GM12878 (cell line): ENCODE data around the gene SCRT2. TPM values are rescaled to one million over a fixed set of nuclear protein-coding genes. Genes with fewer than 3 reads are reported as not detected.

Source experiments
- ATAC-seq: fragments of 200-7000 bp; cut with Tn5 transposase; 3 replicates; pipeline ENCODE4 v1.9.1; 2020; ENCODE audit warnings: mild to moderate bottlenecking, moderate library complexity
- BruUV-seq: library from RNA; stranded (reverse); fragments of 400-500 nt; replicated peaks from 2 replicates; lab custom pipeline; 2021; lab: Mats Ljungman, UMichigan
- CTCF ChIA-PET: fragments of 300-600 bp; sonication (Branson Sonifier 250); formaldehyde crosslinking; extraction: SDS; loops from one replicate; lab custom pipeline; 2021; ENCODE audit warnings: inconsistent platforms; lab: Yijun Ruan, JAX
- POLR2A ChIA-PET: fragments of 350-600 bp; formaldehyde crosslinking; extraction: SDS; loops from one replicate; lab custom pipeline; 2021; ENCODE audit warnings: inconsistent platforms; lab: Charles Lee
- RAD21 ChIA-PET: fragments of 300-600 bp; sonication (Branson Sonifier 250); formaldehyde crosslinking; loops from one replicate; lab custom pipeline; 2023; ENCODE audit warnings: antibody characterized with exemption; ENCODE audit not compliant: unreplicated experiment; lab: Charles Lee
- SMC1A ChIA-PET: fragments of 300-600 bp; sonication (Branson Sonifier 250); formaldehyde crosslinking; loops from one replicate; lab custom pipeline; 2023; ENCODE audit not compliant: unreplicated experiment, uncharacterized antibody; lab: Charles Lee
- DNase-seq: peaks from one replicate; pipeline ENCODE4 v3.0.0-alpha.2; 2011; ENCODE audit warnings: low read depth, low spot score
- FAIRE-seq: peaks from 3 replicates; lab custom pipeline; 2011; peaks lifted over from hg19 to GRCh38; lab: Jason Lieb, UNC
- H2AFZ ChIP-seq: 2 replicates; pipeline ENCODE4 v1.6.0; 2011; ENCODE audit warnings: low read depth, low read length, control low read depth; ENCODE audit not compliant: control insufficient read depth
- H3K27ac ChIP-seq: 2 replicates; pipeline ENCODE4 v1.5.1; 2011; ENCODE audit warnings: control low read depth; ENCODE audit not compliant: control insufficient read depth, insufficient read depth
- H3K27me3 ChIP-seq, 2 experiments: replicated peaks in 1 of 2; 2 replicates each; pipeline versions ENCODE4 v1.6.0 to v1.6.1; 2011; ENCODE audit warnings: low read length in 1 of 2; ENCODE audit not compliant: control insufficient read depth in 2 of 2, insufficient read depth in 2 of 2
- H3K36me3 ChIP-seq, 2 experiments: 2 replicates each; pipeline ENCODE4 v1.5.1; 2011; ENCODE audit warnings: low read length in 1 of 2; ENCODE audit not compliant: control insufficient read depth in 2 of 2, insufficient read depth in 2 of 2
- H3K4me1 ChIP-seq: 2 replicates; pipeline ENCODE4 v1.6.1; 2011; ENCODE audit warnings: mild to moderate bottlenecking, low read length, moderate library complexity, mixed read lengths; ENCODE audit not compliant: control insufficient read depth, insufficient read depth
- H3K4me2 ChIP-seq: 2 replicates; pipeline ENCODE4 v1.6.0; 2011; ENCODE audit warnings: control low read depth; ENCODE audit not compliant: control insufficient read depth, insufficient read depth
- H3K4me3 ChIP-seq: fragments of 200-600 bp; sonication (generic); 2 replicates; pipeline ENCODE4 v1.5.1; 2016
- H3K79me2 ChIP-seq: 2 replicates; pipeline ENCODE4 v1.6.0; 2011; ENCODE audit warnings: low read length; ENCODE audit not compliant: control insufficient read depth, insufficient read depth
- H3K9ac ChIP-seq: 2 replicates; pipeline ENCODE4 v1.8.0; 2011; ENCODE audit warnings: low read length, control low read depth, mixed read lengths; ENCODE audit not compliant: control insufficient read depth, insufficient read depth
- H3K9me3 ChIP-seq: replicated peaks from 3 replicates; pipeline ENCODE4 v1.5.1; 2011; ENCODE audit warnings: mild to moderate bottlenecking, low read length; ENCODE audit not compliant: control insufficient read depth, insufficient read depth
- H4K20me1 ChIP-seq: 2 replicates; pipeline ENCODE4 v1.6.0; 2011; ENCODE audit not compliant: control insufficient read depth, insufficient read depth
- BACH1 ChIP-seq: fragments of 450-650 bp; IDR thresholded peaks from 2 replicates; pipeline ENCODE4 v1.6.1; 2017; ENCODE audit warnings: mild to moderate bottlenecking, borderline replicate concordance
- FOS ChIP-seq: IDR thresholded peaks from 3 replicates; pipeline ENCODE4 v1.6.1; 2011; ENCODE audit warnings: borderline replicate concordance; ENCODE audit not compliant: insufficient read length; ENCODE audit errors: extremely low read depth
- HCFC1 ChIP-seq: fragments of 150-350 bp; IDR thresholded peaks from 2 replicates; pipeline ENCODE4 v1.6.1; 2014; ENCODE audit warnings: low read length
- HDAC2 ChIP-seq: fragments of 200-600 bp; sonication (generic); IDR thresholded peaks from 2 replicates; pipeline ENCODE4 v1.6.1; 2017
- JUND ChIP-seq: IDR thresholded peaks from 2 replicates; pipeline ENCODE4 v1.6.1; 2012; ENCODE audit warnings: low read depth, mild to moderate bottlenecking, low read length, improper control_type of control experiment, moderate library complexity
- KLF5 ChIP-seq: fragments of 450-650 bp; IDR thresholded peaks from 2 replicates; pipeline ENCODE4 v1.6.1; 2014; ENCODE audit warnings: mild to moderate bottlenecking; ENCODE audit not compliant: partially characterized antibody
- RAD21 ChIP-seq: IDR thresholded peaks from 2 replicates; pipeline ENCODE4 v1.6.1; 2011; ENCODE audit warnings: mild to moderate bottlenecking, low read depth, low read length, moderate library complexity; ENCODE audit not compliant: insufficient read depth
- SMC3 ChIP-seq: IDR thresholded peaks from 2 replicates; pipeline ENCODE4 v1.6.1; 2011; ENCODE audit warnings: low read length, improper control_type of control experiment, borderline replicate concordance
- TBL1XR1 ChIP-seq: IDR thresholded peaks from 2 replicates; pipeline ENCODE4 v1.6.1; 2012; ENCODE audit warnings: low read depth, low read length, improper control_type of control experiment
- YY1 ChIP-seq: IDR thresholded peaks from 2 replicates; pipeline ENCODE4 v1.6.1; 2011; ENCODE audit warnings: low read depth, mild to moderate bottlenecking, low read length
- WGBS: methylation state at CpG from one replicate; pipeline ENCODE4 v1.1.6; 2016; ENCODE audit warnings: low lambda C conversion rate; ENCODE audit not compliant: insufficient replicate concordance, insufficient coverage; ENCODE audit errors: missing lambda C conversion rate; 5-methylcytosine and 5-hydroxymethylcytosine counted together
- in situ Hi-C: fragments of 300-500 bp; cut with MboI; formaldehyde crosslinking; loops from 9 replicates; pipeline ENCODE4 v1.14.3; 2018; ENCODE audit warnings: mixed read lengths
- intact Hi-C: fragments of 100-400 bp; cut with micrococcal nuclease; formaldehyde crosslinking; loops from one replicate; pipeline ENCODE4 v1.14.2; 2022; ENCODE audit not compliant: unreplicated experiment
- polyA plus RNA-seq, 11 experiments: library from polyadenylated mRNA; depleted of rRNA in 4 of 11; unstranded in 6 of 11; stranded (reverse) in 5 of 11; fragments of >200 nt; fragmentation: Nextera tagmentation in 4 of 11; fragmentation: Illumina TruSeq in 1 of 11; extraction: Ambion mirVana in 4 of 11; extraction: Trizol in 1 of 11; gene quantifications; 1 replicate in 1 of 11; 2 replicates in 10 of 11; pipeline versions ENCODE4 v1.2.1 to v1.2.3, GENCODE V29; 2011 to 2016; ENCODE audit warnings: inconsistent platforms in 2 of 11, missing spikeins in 2 of 11, low read depth in 1 of 11
- total RNA-seq, 4 experiments: library from RNA; depleted of rRNA in 3 of 4; stranded (reverse); fragments of >200 nt in 3 of 4; fragmentation: Illumina TruSeq in 1 of 4; extraction: Trizol in 1 of 4; gene quantifications; 2 replicates each; pipeline versions ENCODE4 v1.2.1 to v1.2.3, GENCODE V29; 2013 to 2021
- TF ChIP-seq, protein P1 (sequence below), 3 experiments: IDR thresholded peaks in 2 of 3; conservative IDR thresholded peaks in 1 of 3; 2 replicates each; pipeline ENCODE4 v1.5.1; 2011; ENCODE audit warnings: low read depth in 3 of 3, low read length in 3 of 3, mild to moderate bottlenecking in 3 of 3, control low read depth in 2 of 3, moderate library complexity in 2 of 3, inconsistent platforms in 1 of 3, mixed read lengths in 1 of 3; ENCODE audit not compliant: control insufficient read depth in 2 of 3, insufficient read depth in 1 of 3; ENCODE audit errors: extremely low read depth in 1 of 3
- TF ChIP-seq, protein P2 (sequence below): fragments of 150-350 bp; IDR thresholded peaks from 2 replicates; pipeline ENCODE4 v1.6.1; 2014; ENCODE audit warnings: mild to moderate bottlenecking, low read depth, low read length
- TF ChIP-seq, protein P3 (sequence below): fragments of 450-650 bp; formaldehyde crosslinking; IDR thresholded peaks from 2 replicates; pipeline ENCODE4 v1.4.0; 2022; ENCODE audit warnings: mild to moderate bottlenecking, moderate library complexity

The SCRT2 gene
- total and polyA plus RNA-seq, 10 of the 15 experiments (the other 5 are each of a cell fraction or from before 2014, with no cell fraction given): not detected

DNA sequence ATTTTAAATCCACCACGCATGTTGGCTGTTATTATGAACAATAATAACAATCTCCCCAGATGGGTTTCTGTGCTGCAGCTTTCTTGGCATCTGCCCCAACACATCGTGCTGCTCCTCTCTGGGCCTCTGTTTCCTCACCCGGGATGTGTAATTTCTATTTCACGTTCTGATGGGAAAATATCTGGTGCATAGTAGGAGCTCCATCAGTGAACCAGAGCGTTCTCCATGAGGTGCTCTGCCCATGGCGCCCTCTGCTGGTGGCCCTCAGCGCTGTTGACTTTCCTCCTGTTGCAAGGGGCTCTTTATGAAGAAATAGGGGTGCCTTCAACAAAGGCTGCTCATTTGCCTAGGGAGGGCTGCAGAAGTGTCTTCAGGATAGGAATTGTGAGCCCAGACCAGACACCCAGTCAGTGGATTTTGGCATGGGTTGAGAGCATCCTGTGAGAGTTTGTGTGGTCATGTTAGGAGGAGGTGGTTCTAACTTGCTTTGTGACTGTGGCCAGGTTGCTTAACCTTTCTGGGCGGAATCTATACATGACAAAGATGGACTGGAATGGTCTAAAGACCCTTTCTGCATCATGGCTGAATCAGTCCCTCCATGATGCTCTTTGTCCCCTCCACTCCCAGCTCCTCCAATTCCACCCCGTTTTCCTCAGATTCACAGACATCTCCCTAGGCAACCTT lies 8.1 kb downstream of the SCRT2 start:
- Histone ChIP-seq H3K4me3 (no peak overlapping the region), H2AFZ (no peak overlapping the region), H3K27me3 (peaks cover 3 to 6% of the 10 kb centered on the region in 2 experiments; a peak in 3 of 4 replicates), H3K9me3 (no peaks in the 10 kb centered on the region), H3K4me2 (no peak overlapping the region), H3K36me3 (no peaks in the 10 kb centered on the region), H3K4me1 (no peaks in the 10 kb centered on the region), H3K27ac (no peak overlapping the region), H3K79me2 (no peaks in the 10 kb centered on the region), H4K20me1 (no peaks in the 10 kb centered on the region), H3K9ac (no peak overlapping the region)
- intact Hi-C loops (loop anchor here (1.0 to 5.0 kb wide), 2 partner anchors 106 to 315 kb away; no protein-coding TSS in a partner anchor), in situ Hi-C loops (no loop called here)
- ChIA-PET SMC1A (interaction anchor here (0.6 to 2.5 kb wide), 10 partner anchors 16 to 123 kb away, joined by 3 to 20 read pairs (median 4); no protein-coding TSS in a partner anchor), POLR2A (no interaction called here), CTCF (interaction anchor here (0.8 to 2.7 kb wide), 31 partner anchors 9 to 315 kb away, joined by 3 to 38 read pairs (median 5); partner anchors contain the start of genes FAM110A, SCRT2 and SRXN1), RAD21 (interaction anchor here (0.7 to 2.0 kb wide), 8 partner anchors 9 to 313 kb away, joined by 4 to 10 read pairs (median 6); partner anchors contain the start of gene SRXN1)
- ATAC-seq (peak; percentile 88), DNase-seq (no peak), FAIRE-seq (peak; percentile 72)
- TF ChIP-seq RAD21 (peak; percentile 58), HDAC2 (no peak), HCFC1 (no peak), TBL1XR1 (no peak), KLF5 (no peak), SMC3 (peak; percentile 71), JUND (no peak), FOS (no peak), BACH1 (no peak), YY1 (peak; percentile 46; the same call in 1 of the 2 replicates)
- TF ChIP-seq, protein P1, sequence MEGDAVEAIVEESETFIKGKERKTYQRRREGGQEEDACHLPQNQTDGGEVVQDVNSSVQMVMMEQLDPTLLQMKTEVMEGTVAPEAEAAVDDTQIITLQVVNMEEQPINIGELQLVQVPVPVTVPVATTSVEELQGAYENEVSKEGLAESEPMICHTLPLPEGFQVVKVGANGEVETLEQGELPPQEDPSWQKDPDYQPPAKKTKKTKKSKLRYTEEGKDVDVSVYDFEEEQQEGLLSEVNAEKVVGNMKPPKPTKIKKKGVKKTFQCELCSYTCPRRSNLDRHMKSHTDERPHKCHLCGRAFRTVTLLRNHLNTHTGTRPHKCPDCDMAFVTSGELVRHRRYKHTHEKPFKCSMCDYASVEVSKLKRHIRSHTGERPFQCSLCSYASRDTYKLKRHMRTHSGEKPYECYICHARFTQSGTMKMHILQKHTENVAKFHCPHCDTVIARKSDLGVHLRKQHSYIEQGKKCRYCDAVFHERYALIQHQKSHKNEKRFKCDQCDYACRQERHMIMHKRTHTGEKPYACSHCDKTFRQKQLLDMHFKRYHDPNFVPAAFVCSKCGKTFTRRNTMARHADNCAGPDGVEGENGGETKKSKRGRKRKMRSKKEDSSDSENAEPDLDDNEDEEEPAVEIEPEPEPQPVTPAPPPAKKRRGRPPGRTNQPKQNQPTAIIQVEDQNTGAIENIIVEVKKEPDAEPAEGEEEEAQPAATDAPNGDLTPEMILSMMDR (IDR thresholded peaks at IDR 0.05 in 2 of 3, conservative IDR thresholded peaks at IDR 0.05 in 1 of 3; ENCODE audit: control insufficient read depth in 2 of 3, extremely low read depth in 1 of 3, insufficient read depth in 1 of 3, low read depth in 3 of 3, low read length in 3 of 3): peak; percentile 82 to 92 (median 88)
- TF ChIP-seq, protein P2, sequence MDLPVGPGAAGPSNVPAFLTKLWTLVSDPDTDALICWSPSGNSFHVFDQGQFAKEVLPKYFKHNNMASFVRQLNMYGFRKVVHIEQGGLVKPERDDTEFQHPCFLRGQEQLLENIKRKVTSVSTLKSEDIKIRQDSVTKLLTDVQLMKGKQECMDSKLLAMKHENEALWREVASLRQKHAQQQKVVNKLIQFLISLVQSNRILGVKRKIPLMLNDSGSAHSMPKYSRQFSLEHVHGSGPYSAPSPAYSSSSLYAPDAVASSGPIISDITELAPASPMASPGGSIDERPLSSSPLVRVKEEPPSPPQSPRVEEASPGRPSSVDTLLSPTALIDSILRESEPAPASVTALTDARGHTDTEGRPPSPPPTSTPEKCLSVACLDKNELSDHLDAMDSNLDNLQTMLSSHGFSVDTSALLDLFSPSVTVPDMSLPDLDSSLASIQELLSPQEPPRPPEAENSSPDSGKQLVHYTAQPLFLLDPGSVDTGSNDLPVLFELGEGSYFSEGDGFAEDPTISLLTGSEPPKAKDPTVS: no peak
- TF ChIP-seq, protein P3, sequence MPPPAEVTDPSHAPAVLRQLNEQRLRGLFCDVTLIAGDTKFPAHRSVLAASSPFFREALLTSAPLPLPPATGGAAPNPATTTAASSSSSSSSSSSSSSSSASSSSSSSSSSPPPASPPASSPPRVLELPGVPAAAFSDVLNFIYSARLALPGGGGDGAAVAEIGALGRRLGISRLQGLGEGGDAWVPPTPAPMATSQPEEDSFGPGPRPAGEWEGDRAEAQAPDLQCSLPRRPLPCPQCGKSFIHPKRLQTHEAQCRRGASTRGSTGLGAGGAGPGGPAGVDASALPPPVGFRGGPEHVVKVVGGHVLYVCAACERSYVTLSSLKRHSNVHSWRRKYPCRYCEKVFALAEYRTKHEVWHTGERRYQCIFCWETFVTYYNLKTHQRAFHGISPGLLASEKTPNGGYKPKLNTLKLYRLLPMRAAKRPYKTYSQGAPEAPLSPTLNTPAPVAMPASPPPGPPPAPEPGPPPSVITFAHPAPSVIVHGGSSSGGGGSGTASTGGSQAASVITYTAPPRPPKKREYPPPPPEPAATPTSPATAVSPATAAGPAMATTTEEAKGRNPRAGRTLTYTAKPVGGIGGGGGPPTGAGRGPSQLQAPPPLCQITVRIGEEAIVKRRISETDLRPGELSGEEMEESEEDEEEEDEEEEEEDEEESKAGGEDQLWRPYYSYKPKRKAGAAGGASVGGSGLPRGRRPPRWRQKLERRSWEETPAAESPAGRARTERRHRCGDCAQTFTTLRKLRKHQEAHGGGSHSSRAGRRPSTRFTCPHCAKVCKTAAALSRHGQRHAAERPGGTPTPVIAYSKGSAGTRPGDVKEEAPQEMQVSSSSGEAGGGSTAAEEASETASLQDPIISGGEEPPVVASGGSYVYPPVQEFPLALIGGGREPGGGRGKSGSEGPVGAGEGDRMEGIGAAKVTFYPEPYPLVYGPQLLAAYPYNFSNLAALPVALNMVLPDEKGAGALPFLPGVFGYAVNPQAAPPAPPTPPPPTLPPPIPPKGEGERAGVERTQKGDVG (CRISPR knock-in tag): no peak
- WGBS: 16% methylated on average over 9 of the region's 9 CpGs
- no TSS peak for BruUV-seq
